GM12878 (cell line): ENCODE results near the gene ZBTB7B. TPM values are rescaled to one million over a fixed set of nuclear protein-coding genes. Genes with fewer than 3 reads are reported as not detected.

Experiments used
- ASH2L ChIP-seq: fragments of 300-600, 200-600 bp; sonication (generic); IDR thresholded peaks from 2 replicates; pipeline ENCODE4 v1.6.1; 2017; ENCODE audit warnings: low read depth, mild to moderate bottlenecking, borderline replicate concordance
- ATF7 ChIP-seq: fragments of 450-650 bp; IDR thresholded peaks from 2 replicates; pipeline ENCODE4 v1.6.1; 2016; ENCODE audit warnings: low read depth, mild to moderate bottlenecking
- BHLHE40 ChIP-seq, 2 experiments: fragments of 450-650 bp in 1 of 2; IDR thresholded peaks; 2 replicates each; pipeline ENCODE4 v1.6.1; 2011 to 2017; ENCODE audit warnings: low read depth in 2 of 2, borderline replicate concordance in 1 of 2, improper control_type of control experiment in 1 of 2, low read length in 1 of 2, mild to moderate bottlenecking in 1 of 2
- BRCA1 ChIP-seq: IDR thresholded peaks from 2 replicates; pipeline ENCODE4 v1.6.1; 2011; ENCODE audit warnings: low read depth, low read length, improper control_type of control experiment
- CHD2 ChIP-seq: IDR thresholded peaks from 2 replicates; pipeline ENCODE4 v1.6.1; 2011; ENCODE audit warnings: low read depth, low read length, improper control_type of control experiment, borderline replicate concordance
- ETV6 ChIP-seq, 2 experiments: fragments of 450-650 bp in 1 of 2; IDR thresholded peaks in 1 of 2; conservative IDR thresholded peaks in 1 of 2; 2 replicates each; pipeline ENCODE4 v1.6.1; 2014; ENCODE audit warnings: antibody characterized with exemption in 1 of 2, borderline replicate concordance in 1 of 2, low read depth in 1 of 2, mild to moderate bottlenecking in 1 of 2, moderate library complexity in 1 of 2
- FOXM1 ChIP-seq: IDR thresholded peaks from 2 replicates; pipeline ENCODE4 v1.6.1; 2012; ENCODE audit warnings: low read depth, mild to moderate bottlenecking, inconsistent platforms, low read length, moderate library complexity
- GABPA ChIP-seq: IDR thresholded peaks from 2 replicates; pipeline ENCODE4 v1.6.1; 2014; ENCODE audit warnings: antibody characterized with exemption, low read depth, mild to moderate bottlenecking, inconsistent platforms
- HCFC1 ChIP-seq: fragments of 150-350 bp; IDR thresholded peaks from 2 replicates; pipeline ENCODE4 v1.6.1; 2014; ENCODE audit warnings: low read length
- POLR2AphosphoS2 ChIP-seq: IDR thresholded peaks from 2 replicates; pipeline ENCODE4 v1.6.1; 2011; ENCODE audit warnings: low read depth, mild to moderate bottlenecking, low read length, improper control_type of control experiment, moderate library complexity
- RCOR1 ChIP-seq: conservative IDR thresholded peaks from 2 replicates; pipeline ENCODE4 v1.6.1; 2012; ENCODE audit warnings: low read depth, low read length, improper control_type of control experiment
- SREBF1 ChIP-seq: IDR thresholded peaks from 2 replicates; pipeline ENCODE4 v1.6.1; 2012; ENCODE audit warnings: mild to moderate bottlenecking, low read length
- SREBF2 ChIP-seq: IDR thresholded peaks from 2 replicates; pipeline ENCODE4 v1.6.1; 2012; ENCODE audit warnings: mild to moderate bottlenecking, low read length
- SRF ChIP-seq, 2 experiments: IDR thresholded peaks; 2 replicates each; pipeline ENCODE4 v1.6.1; 2011; ENCODE audit warnings: low read depth in 2 of 2, low read length in 2 of 2, mild to moderate bottlenecking in 1 of 2, moderate library complexity in 1 of 2
- TAF1 ChIP-seq: IDR thresholded peaks from 2 replicates; pipeline ENCODE4 v1.6.1; 2011; ENCODE audit warnings: mild to moderate bottlenecking, low read depth, low read length, borderline replicate concordance
- YBX1 ChIP-seq: fragments of 450-650 bp; IDR thresholded peaks from 2 replicates; pipeline ENCODE4 v1.6.1; 2016; ENCODE audit warnings: antibody characterized with exemption
- ZNF207 ChIP-seq: fragments of 450-650 bp; IDR thresholded peaks from 2 replicates; pipeline ENCODE4 v1.6.1; 2014; ENCODE audit warnings: antibody characterized with exemption, mild to moderate bottlenecking, borderline replicate concordance
- ZSCAN29 ChIP-seq: fragments of 450-650 bp; IDR thresholded peaks from 2 replicates; pipeline ENCODE4 v1.6.1; 2017; ENCODE audit warnings: mild to moderate bottlenecking, moderate library complexity
- polyA plus RNA-seq, 11 experiments: library from polyadenylated mRNA; depleted of rRNA in 4 of 11; unstranded in 6 of 11; stranded (reverse) in 5 of 11; fragments of >200 nt; fragmentation: Nextera tagmentation in 4 of 11; fragmentation: Illumina TruSeq in 1 of 11; extraction: Ambion mirVana in 4 of 11; extraction: Trizol in 1 of 11; gene quantifications; 1 replicate in 1 of 11; 2 replicates in 10 of 11; pipeline versions ENCODE4 v1.2.1 to v1.2.3, GENCODE V29; 2011 to 2016; ENCODE audit warnings: inconsistent platforms in 2 of 11, missing spikeins in 2 of 11, low read depth in 1 of 11
- total RNA-seq, 4 experiments: library from RNA; depleted of rRNA in 3 of 4; stranded (reverse); fragments of >200 nt in 3 of 4; fragmentation: Illumina TruSeq in 1 of 4; extraction: Trizol in 1 of 4; gene quantifications; 2 replicates each; pipeline versions ENCODE4 v1.2.1 to v1.2.3, GENCODE V29; 2013 to 2021
- TF ChIP-seq, protein P1 (sequence below): fragments of 450-650 bp; IDR thresholded peaks from 2 replicates; pipeline ENCODE4 v1.6.1; 2017; ENCODE audit warnings: low read depth, mild to moderate bottlenecking, moderate library complexity

ZBTB7B gene
- total and polyA plus RNA-seq, 10 of the 15 experiments (the other 5 are each of a cell fraction or from before 2014, with no cell fraction given), result 0.11 to 44.9 (median 11.3) TPM

DNA sequence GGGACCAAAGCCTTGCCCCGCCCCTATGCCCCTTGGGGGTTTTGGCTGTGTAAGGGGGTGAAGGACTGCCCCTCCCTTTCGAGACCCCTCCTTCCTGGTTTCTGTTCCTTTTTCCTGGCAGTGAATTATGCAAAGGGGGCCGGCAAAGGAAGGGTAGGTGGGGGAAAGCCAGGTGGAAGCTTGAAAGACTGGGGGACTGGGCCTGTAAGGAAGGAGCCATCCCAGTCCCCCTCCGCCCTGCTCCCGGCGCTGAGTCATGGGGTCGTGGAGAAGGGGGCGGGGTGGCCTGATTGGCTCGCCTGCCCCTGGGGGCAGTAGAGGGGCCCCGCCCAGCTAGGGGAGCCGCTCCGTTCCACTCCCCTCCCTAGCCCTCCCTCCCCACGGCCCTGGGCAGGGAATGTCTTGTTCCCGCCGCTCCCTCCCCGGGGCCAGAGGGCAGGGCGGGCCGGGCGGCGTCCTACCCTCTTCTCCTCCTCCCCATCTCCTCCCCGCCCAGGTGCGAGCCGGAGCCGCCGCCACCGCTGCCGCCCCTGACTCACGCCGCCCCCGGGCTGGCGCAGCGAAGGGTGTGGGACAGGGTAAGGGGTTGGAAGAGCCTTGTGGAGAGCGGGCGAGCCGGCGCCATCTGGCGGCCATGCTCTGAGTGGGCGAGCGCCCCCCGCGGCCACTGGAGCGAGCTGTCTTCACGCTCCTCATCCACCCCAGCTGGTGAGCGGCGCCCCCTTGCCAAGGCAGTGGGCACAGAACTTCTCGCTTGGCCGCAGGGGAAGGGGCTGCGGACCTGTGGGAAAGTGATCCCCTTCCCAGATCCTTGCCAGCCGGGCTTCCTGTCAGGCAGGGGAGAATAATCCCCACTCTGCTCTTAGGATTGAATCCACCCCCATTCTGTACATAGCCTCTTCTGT, 14.7 kb downstream of the ZBTB7B start (continued):
- TF ChIP-seq, protein P1, sequence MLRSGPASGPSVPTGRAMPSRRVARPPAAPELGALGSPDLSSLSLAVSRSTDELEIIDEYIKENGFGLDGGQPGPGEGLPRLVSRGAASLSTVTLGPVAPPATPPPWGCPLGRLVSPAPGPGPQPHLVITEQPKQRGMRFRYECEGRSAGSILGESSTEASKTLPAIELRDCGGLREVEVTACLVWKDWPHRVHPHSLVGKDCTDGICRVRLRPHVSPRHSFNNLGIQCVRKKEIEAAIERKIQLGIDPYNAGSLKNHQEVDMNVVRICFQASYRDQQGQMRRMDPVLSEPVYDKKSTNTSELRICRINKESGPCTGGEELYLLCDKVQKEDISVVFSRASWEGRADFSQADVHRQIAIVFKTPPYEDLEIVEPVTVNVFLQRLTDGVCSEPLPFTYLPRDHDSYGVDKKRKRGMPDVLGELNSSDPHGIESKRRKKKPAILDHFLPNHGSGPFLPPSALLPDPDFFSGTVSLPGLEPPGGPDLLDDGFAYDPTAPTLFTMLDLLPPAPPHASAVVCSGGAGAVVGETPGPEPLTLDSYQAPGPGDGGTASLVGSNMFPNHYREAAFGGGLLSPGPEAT, result peak; percentile 39
- TF ChIP-seq TAF1 (no peak), POLR2AphosphoS2 (peak; percentile 62), GABPA (no peak), ATF7 (no peak), FOXM1 (no peak), BRCA1 (no peak), ETV6 (conservative IDR thresholded peaks at IDR 0.05 in 1 of 2, IDR thresholded peaks at IDR 0.05 in 1 of 2; ENCODE audit: borderline replicate concordance in 1 of 2, low read depth in 1 of 2) (peak in 1 of 2 experiments; percentile 35; a peak in 1 of 4 replicates), ZNF207 (0 out of 2 replicates have a peak, but pooled peaks have one; percentile 35), SREBF2 (no peak), YBX1 (no peak), ASH2L (no peak), CHD2 (0 out of 2 replicates have a peak, but pooled peaks have one; percentile 9), SREBF1 (no peak), RCOR1 (no peak), ZSCAN29 (peak; percentile 54; the same call in 1 of the 2 replicates), SRF (IDR thresholded peaks at IDR 0.05; ENCODE audit: low read depth in 2 of 2, low read length in 2 of 2) (peak in 1 of 2 experiments; percentile 29; a peak in 1 of 4 replicates), HCFC1 (no peak), BHLHE40 (IDR thresholded peaks at IDR 0.05; ENCODE audit: borderline replicate concordance in 1 of 2, low read depth in 2 of 2, low read length in 1 of 2) (peak; percentile 34 to 60; a peak in 3 of 4 replicates)
